ENCODE results near the gene LRRC25.
"Not testable (repeated sequence)": the region's sequence is repeated elsewhere in the genome, so short reads cannot be mapped to it uniquely, and the experiment has no call there.

LRRC25 gene

GRCh38 chr19:18379803-18380747 lies 17.3 kb downstream of the LRRC25 start:
- peak; percentile 95 for DNase-seq (ENCODE audit: low read depth)

GRCh38 chr19:18377026-18377425 lies 20.4 kb downstream of the LRRC25 start:
- no peak for DNase-seq (ENCODE audit: low read depth)

DNA sequence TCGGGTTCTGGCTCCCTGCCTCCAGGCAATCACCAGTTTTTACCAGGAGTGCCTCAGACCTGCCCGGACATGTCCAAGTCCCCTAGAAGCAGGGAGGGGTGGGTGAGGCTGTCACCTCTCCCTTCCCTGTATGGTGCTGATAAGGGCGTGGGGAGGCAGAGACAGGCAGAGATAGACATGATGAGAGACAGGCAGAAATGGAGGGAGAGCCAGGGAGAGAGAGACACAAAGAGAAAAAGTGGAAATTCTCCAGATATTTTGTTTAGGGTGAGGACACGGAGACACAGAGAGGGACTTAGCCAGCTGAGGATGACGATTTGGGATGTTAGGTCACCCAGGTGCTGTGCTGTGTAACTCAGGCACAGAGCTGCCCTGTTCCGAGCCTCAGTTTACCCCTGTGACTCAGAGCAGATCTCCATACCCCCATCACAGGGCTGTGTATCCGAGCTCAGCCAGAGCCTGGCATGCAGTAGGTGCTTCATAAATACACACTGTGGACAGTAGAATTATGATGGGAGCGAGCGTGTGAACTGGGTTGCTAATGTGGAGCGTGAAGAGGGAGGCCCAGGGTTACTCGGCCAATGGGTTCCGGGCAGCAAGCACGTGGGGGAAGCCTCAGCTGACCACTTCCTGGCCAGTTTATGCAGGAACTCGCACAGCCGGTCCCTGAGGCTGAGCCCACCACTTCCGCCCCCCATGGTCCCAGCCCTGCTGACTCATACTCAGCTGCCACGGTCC lies 23.4 kb downstream of the LRRC25 start:
- peak; percentile 93 for DNase-seq (ENCODE audit: low read depth)

DNA sequence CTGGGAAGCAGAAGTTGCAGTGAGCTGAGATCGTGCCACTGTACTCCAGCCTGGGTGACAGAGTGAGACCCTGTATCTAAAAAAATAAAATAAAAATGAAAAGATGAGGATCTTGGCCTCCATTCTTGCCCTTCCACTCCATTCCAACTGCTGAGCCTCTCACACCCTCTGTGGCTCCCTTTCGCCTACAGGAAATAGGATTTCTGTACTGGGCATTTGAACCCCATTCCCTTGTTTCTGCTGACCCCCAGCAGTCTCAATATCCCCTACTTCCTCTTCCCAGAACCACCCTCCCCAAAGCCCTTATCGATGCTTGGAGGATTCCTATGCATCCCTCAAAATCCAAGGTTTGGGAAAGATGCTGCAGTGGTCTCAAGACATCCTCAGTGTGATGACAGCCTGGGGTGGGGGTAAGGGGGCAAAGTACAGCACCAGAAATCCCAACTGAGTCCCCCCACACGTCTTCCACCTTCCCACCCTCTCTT lies 24.0 kb downstream of the LRRC25 start:
- DNase-seq (ENCODE audit: low read depth) = no peak

DNA sequence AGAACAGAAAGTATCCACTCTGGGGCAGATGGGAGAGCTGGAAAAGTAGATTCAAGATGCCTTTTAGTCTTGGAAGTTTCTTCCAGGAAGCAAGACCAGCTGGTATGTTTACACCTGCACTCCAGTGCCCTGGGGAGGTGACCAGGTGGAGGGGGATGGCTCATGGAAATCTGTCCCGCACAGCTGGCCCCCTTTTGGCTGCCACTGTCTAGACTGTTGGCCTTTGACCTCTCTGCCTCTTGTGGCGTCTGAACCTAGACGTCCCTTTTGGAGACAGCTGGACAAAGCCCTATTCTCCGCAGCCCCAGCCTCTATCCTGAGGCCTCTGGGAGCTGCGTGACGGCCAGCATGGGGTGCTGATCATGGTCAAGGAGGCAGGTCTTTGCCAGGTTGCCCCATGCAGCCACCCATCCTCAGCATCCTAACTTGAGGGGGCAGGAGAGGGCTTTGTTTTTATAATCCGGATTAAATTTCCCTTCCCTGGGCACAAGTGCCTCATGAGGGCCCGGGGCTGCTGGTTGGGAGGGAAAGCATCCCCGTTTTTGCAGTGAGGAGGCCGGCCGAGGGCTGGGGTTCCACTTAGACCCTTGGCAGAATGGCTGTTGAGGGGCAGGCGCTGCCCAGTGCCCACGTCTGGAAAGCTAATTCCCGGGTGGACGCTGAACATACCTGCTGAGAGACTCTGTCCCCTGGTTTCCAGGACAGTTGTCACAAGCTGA lies 28.8 kb downstream of the LRRC25 start:
- DNase-seq (ENCODE audit: low read depth) = no peak

DNA sequence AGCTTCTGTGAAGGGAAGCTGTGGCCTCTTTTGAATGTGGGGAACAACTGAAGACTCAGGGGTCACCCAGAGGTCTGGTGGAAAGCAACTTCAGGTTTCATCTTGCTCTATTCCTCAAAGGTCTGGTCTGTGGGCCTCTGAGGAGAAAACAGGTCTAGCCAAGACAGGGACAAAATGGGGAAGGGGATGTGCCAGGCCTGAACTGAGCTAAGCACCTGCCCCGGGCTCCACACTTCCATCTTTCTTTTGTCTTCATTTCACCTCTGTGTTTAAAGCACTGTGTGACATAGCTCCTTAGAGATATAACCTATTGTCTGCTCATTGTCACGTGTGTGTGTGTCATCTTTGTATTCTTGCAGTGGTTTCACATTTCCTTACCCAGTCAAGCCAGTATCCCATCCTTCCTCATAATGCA lies 31.4 kb downstream of the LRRC25 start:
- DNase-seq (ENCODE audit: low read depth) = no peak

- DNase-seq (ENCODE audit: low read depth) = peak; percentile 95
These were observed 32.4 kb downstream of the LRRC25 start for GRCh38 chr19:18364826-18365528.

- DNase-seq (ENCODE audit: low read depth) = not testable (repeated sequence)
These were observed 33.1 kb downstream of the LRRC25 start for GRCh38 chr19:18364277-18364825.

GRCh38 chr19:18363787-18364186 lies 33.6 kb downstream of the LRRC25 start:
- DNase-seq (ENCODE audit: low read depth) = no peak

DNA sequence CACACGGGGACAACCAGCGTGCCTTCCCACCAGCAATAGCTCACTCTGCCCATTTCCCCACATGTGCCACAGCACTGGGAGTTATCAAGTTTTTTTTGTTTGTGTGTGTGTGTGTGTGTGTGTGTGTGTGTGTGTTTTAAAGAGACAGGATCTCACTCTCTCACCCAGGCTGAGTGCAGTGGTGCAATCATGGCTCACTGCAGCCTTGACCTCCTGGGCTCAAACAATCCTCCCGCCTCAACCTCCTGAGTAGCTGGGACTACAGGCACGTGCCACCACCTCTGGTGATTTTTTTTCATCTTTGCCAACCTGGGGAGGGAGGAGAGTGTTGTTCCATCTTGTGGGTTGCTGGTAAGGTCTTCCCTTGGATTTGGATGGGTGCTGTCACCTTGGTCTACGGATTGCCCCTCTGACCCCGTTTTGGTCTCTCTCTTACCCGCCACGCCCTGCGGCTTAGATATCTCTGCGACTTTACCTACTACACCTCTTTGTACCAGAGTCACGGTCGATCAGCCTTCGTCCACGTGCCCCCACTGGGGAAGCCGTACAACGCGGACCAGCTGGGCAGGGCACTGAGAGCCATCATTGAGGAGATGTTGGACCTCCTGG lies 34.4 kb downstream of the LRRC25 start:
- DNase-seq (ENCODE audit: low read depth) = no peak

- DNase-seq (ENCODE audit: low read depth) = no peak
These were observed 35.8 kb downstream of the LRRC25 start for GRCh38 chr19:18361646-18362045.

DNA sequence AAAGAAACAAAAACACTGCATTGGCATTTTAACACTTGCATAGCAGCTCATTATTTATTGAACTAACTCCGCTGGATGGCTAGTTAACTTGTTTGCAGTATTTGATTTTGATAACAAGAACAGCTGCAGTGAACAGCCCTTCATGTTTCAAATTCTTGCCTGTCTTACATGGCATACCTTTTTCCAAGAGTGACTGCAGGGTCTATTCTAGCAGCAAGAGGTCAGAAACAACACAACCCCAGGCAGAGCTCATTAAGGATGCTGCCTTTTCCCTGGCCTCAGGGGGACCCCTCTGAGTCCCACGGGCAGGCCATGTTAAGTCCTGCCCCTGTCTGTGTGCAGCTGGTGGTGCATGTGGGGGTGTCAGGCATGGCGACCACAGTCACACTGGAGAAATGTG lies 40.4 kb downstream of the LRRC25 start:
- DNase-seq (ENCODE audit: low read depth) = no peak

DNA sequence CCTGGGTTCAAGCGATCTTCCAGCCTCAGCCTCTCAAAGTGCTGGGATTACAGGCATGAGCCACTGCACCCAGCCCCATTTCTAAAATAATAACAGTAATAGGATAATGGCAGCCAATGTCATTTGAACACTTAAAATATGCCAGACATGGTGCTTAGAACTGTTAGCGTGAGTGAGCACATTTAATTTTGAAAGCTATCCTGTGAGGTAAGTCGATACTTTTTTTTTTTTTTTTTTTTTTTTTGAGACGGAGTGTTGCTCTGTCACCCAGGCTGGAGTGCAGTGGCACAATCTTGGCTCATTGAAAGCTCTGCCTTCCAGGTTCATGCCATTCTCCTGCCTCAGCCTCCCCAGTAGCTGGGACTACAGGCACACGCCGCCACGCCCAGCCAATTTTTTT lies 42.7 kb downstream of the LRRC25 start:
- DNase-seq (ENCODE audit: low read depth) = not testable (repeated sequence)

- DNase-seq (ENCODE audit: low read depth) = no peak
These were observed 43.9 kb downstream of the LRRC25 start for GRCh38 chr19:18353378-18354005.

- no peak for DNase-seq (ENCODE audit: low read depth)
These were observed 45.9 kb downstream of the LRRC25 start for GRCh38 chr19:18351544-18351943.

GRCh38 chr19:18350490-18350889 lies 46.9 kb downstream of the LRRC25 start:
- DNase-seq (ENCODE audit: low read depth) = no peak

DNA sequence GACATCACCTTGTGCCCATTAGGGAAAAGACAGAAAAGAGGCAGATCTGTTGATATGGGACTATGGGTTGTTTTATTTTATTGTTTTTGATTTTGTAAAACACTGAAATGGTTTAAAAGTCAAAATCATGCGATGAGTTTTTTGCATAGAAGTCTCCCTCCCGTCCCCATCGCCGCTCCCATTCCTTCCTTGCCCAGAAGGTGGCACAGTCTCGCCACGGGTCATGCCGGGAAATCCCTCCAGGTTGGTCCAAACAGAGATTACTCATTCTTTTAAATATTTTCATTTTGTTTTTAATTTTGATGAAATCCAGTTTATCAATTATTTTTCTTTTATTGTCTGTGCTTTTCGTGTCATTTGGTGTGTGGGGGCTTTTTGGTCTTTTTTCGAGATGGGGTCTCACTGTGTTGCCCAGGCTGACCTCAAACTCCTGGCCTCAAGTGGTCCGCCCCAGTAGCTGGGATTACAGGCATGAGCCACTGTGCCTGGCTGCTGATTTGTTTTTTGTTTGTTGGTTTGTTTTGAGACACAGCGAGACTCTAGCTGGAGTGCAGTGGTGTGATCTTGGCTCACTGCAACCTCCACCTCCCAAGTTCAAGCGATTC lies 47.8 kb downstream of the LRRC25 start:
- no peak for DNase-seq (ENCODE audit: low read depth)

- not testable (repeated sequence) for DNase-seq (ENCODE audit: low read depth)
These were observed 48.5 kb downstream of the LRRC25 start for GRCh38 chr19:18348818-18349339.

DNA sequence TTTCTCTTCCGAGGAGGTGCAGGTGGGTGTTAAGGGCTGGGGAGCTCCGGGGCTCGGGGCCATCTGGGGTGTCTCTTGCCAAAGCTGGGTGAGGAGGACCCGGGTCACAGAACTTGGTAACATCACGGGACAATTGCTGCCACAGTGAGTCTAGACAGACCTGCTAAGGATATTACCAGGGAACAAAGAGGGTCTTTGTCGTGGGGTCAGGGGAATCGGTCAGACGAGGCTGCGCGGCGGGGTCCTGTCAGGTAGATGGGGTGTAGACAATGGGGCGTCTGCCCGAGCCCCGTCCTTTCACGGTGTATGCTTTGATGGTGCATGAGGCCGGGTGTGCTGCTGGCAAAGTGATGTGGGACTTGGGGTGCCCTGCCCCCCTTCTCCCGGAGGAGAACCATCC lies 49.3 kb downstream of the LRRC25 start:
- DNase-seq (ENCODE audit: low read depth) = no peak

GRCh38 chr19:18346091-18346490 lies 51.3 kb downstream of the LRRC25 start:
- no peak for DNase-seq (ENCODE audit: low read depth)
